IMR-90 (cell line): ENCODE data around the gene BCL11B. TPM values are rescaled to one million over a fixed set of nuclear protein-coding genes. Genes with fewer than 3 reads are reported as not detected.

Experiments
- ATAC-seq: fragments of 200-7000 bp; cut with Tn5 transposase; 2 replicates; pipeline ENCODE4 v1.9.1; 2020; ENCODE audit warnings: low read depth, mild to moderate bottlenecking, moderate library complexity
- BruUV-seq: library from RNA; stranded (reverse); fragments of 400-500 nt; replicated peaks from 2 replicates; lab custom pipeline; 2021; lab: Mats Ljungman, UMichigan
- CTCF ChIA-PET: fragments of 300-600 bp; formaldehyde crosslinking; extraction: SDS; loops from one replicate; lab custom pipeline; 2021; ENCODE audit warnings: antibody characterized with exemption; lab: Yijun Ruan, JAX
- POLR2A ChIA-PET: fragments of 300-600 bp; sonication (Branson Sonifier 250); formaldehyde crosslinking; loops from one replicate; lab custom pipeline; 2022; ENCODE audit warnings: antibody characterized with exemption; ENCODE audit not compliant: unreplicated experiment; lab: Charles Lee
- DNase-seq: peaks from one replicate; pipeline ENCODE4 v3.0.0; 2013
- H2AFZ ChIP-seq: replicated peaks from 2 replicates; pipeline ENCODE3; 2013; ENCODE audit warnings: low read length, mild to moderate bottlenecking; ENCODE audit not compliant: poor library complexity
- H2AK5ac ChIP-seq: 2 replicates; pipeline ENCODE4 v1.6.1; 2013; ENCODE audit warnings: low read depth, low read length, inconsistent platforms
- H2AK9ac ChIP-seq: replicated peaks from 2 replicates; pipeline ENCODE3; 2013; ENCODE audit warnings: mild to moderate bottlenecking, low read depth, low read length, moderate library complexity; ENCODE audit not compliant: poor library complexity
- H2BK120ac ChIP-seq: 2 replicates; pipeline ENCODE4 v1.6.1; 2013; ENCODE audit warnings: low read depth, low read length, inconsistent platforms
- H2BK15ac ChIP-seq: 3 replicates; pipeline ENCODE4 v1.6.1; 2013; ENCODE audit warnings: low read depth, low read length, inconsistent platforms
- H2BK20ac ChIP-seq: 2 replicates; pipeline ENCODE4 v1.6.1; 2013; ENCODE audit warnings: low read depth, mild to moderate bottlenecking, inconsistent platforms, low read length, moderate library complexity
- H2BK5ac ChIP-seq: 2 replicates; pipeline ENCODE4 v1.6.1; 2013; ENCODE audit warnings: mild to moderate bottlenecking, low read depth, low read length, inconsistent platforms; ENCODE audit not compliant: poor library complexity, severe bottlenecking
- H3K14ac ChIP-seq: replicated peaks from 2 replicates; pipeline ENCODE4 v1.6.1; 2013; ENCODE audit warnings: low read depth, low read length, inconsistent platforms
- H3K18ac ChIP-seq: 2 replicates; pipeline ENCODE4 v1.6.1; 2013; ENCODE audit warnings: low read depth, low read length, control low read depth
- H3K23ac ChIP-seq: 2 replicates; pipeline ENCODE4 v1.6.1; 2013; ENCODE audit warnings: low read depth, low read length, inconsistent platforms
- H3K27ac ChIP-seq: 2 replicates; pipeline ENCODE4 v1.5.1; 2013; ENCODE audit warnings: mild to moderate bottlenecking, control low read depth, low read length; ENCODE audit not compliant: insufficient read depth
- H3K27me3 ChIP-seq: 2 replicates; pipeline ENCODE4 v1.6.1; 2013; ENCODE audit warnings: low read length; ENCODE audit not compliant: control insufficient read depth, insufficient read depth
- H3K36me3 ChIP-seq: 2 replicates; pipeline ENCODE4 v1.6.1; 2013; ENCODE audit warnings: low read length, mixed read lengths; ENCODE audit not compliant: control insufficient read depth, insufficient read depth
- H3K4ac ChIP-seq: 2 replicates; pipeline ENCODE4 v1.6.1; 2013; ENCODE audit warnings: low read depth, low read length, inconsistent platforms
- H3K4me1 ChIP-seq: 2 replicates; pipeline ENCODE4 v1.6.1; 2013; ENCODE audit warnings: low read length, mixed read lengths; ENCODE audit not compliant: control insufficient read depth, insufficient read depth
- H3K4me2 ChIP-seq: 2 replicates; pipeline ENCODE4 v1.6.1; 2013; ENCODE audit warnings: low read depth, mild to moderate bottlenecking, control low read depth, low read length, moderate library complexity
- H3K4me3 ChIP-seq: 2 replicates; pipeline ENCODE4 v1.5.1; 2013; ENCODE audit warnings: low read depth, mild to moderate bottlenecking, control low read depth, low read length, moderate library complexity; ENCODE audit not compliant: insufficient read depth
- H3K56ac ChIP-seq: 2 replicates; pipeline ENCODE4 v1.6.1; 2013; ENCODE audit warnings: low read length, inconsistent platforms; ENCODE audit not compliant: insufficient read depth; ENCODE audit errors: extremely low read depth
- H3K79me1 ChIP-seq, 2 experiments: 2 replicates each; pipeline ENCODE4 v1.6.1; 2013; ENCODE audit warnings: low read length in 2 of 2, inconsistent platforms in 1 of 2, low read depth in 1 of 2
- H3K9ac ChIP-seq: 2 replicates; pipeline ENCODE4 v1.6.1; 2013; ENCODE audit warnings: low read depth, low read length, control low read depth
- H3K9me1 ChIP-seq: 2 replicates; pipeline ENCODE4 v1.6.1; 2013; ENCODE audit warnings: low read length, inconsistent platforms; ENCODE audit not compliant: insufficient read depth
- H3K9me3 ChIP-seq: 2 replicates; pipeline ENCODE4 v1.6.1; 2013; ENCODE audit warnings: low read length; ENCODE audit not compliant: control insufficient read depth, insufficient read depth
- H4K20me1 ChIP-seq: 2 replicates; pipeline ENCODE4 v1.6.1; 2013; ENCODE audit warnings: low read length, inconsistent platforms; ENCODE audit not compliant: insufficient read depth
- H4K5ac ChIP-seq: 2 replicates; pipeline ENCODE4 v1.6.1; 2013; ENCODE audit warnings: mild to moderate bottlenecking, low read depth, low read length, control low read depth
- H4K8ac ChIP-seq, 2 experiments: 2 replicates each; pipeline ENCODE4 v1.6.1; 2013; ENCODE audit warnings: low read depth in 2 of 2, low read length in 2 of 2, control low read depth in 1 of 2, inconsistent platforms in 1 of 2
- H4K91ac ChIP-seq: 2 replicates; pipeline ENCODE4 v1.6.1; 2013; ENCODE audit warnings: low read depth, low read length, inconsistent platforms; ENCODE audit not compliant: insufficient read depth
- CHD1 ChIP-seq: IDR thresholded peaks from 2 replicates; pipeline ENCODE4 v1.6.1; 2012; ENCODE audit warnings: low read depth, low read length, improper control_type of control experiment
- ELK1 ChIP-seq: fragments of 150-350 bp; IDR thresholded peaks from 2 replicates; pipeline ENCODE4 v1.6.1; 2016; ENCODE audit warnings: low read depth, mild to moderate bottlenecking, low read length, moderate library complexity, borderline replicate concordance
- POLR2A ChIP-seq: IDR thresholded peaks from 2 replicates; pipeline ENCODE4 v1.6.1; 2012; ENCODE audit warnings: mild to moderate bottlenecking, low read depth, low read length
- WGBS, 2 experiments: methylation state at CpG; one replicate each; pipeline versions ENCODE4 v1.1.5 to v1.1.7; 2013; ENCODE audit warnings: missing lambda C conversion rate in 2 of 2; ENCODE audit not compliant: insufficient read length in 1 of 2; ENCODE audit errors: extremely low coverage in 2 of 2; 5-methylcytosine and 5-hydroxymethylcytosine counted together
- dilution Hi-C: fragments of 300-500 bp; cut with HindIII; formaldehyde crosslinking; loops from one replicate; pipeline ENCODE4 v1.14.3; 2018; ENCODE audit warnings: low sequenced_read_pairs; ENCODE audit not compliant: unreplicated experiment
- in situ Hi-C: fragments of 300-500 bp; cut with MboI; formaldehyde crosslinking; loops from 3 replicates; pipeline ENCODE4 v1.14.3; 2019; ENCODE audit warnings: low sequenced_read_pairs, inconsistent platforms, mixed read lengths
- intact Hi-C: fragments of 100-400 bp; cut with micrococcal nuclease; formaldehyde crosslinking; loops from 2 replicates; pipeline ENCODE4 v1.10.0; 2022
- polyA plus RNA-seq, 3 experiments: library from polyadenylated mRNA; depleted of rRNA; stranded (reverse); fragments of >200 nt; gene quantifications; 2 replicates each; pipeline ENCODE4 v1.2.3, GENCODE V29; 2012; ENCODE audit warnings: low replicate concordance in 1 of 3
- total RNA-seq: library from RNA; depleted of rRNA; stranded (reverse); fragments of >200 nt; gene quantifications from 2 replicates; pipeline ENCODE4 v1.2.3, GENCODE V29; 2012

The BCL11B gene
- total and polyA plus RNA-seq, 2 of the 4 experiments (the other 2 are of a cell fraction) = under 0.01 TPM; not detected in 1

DNA sequence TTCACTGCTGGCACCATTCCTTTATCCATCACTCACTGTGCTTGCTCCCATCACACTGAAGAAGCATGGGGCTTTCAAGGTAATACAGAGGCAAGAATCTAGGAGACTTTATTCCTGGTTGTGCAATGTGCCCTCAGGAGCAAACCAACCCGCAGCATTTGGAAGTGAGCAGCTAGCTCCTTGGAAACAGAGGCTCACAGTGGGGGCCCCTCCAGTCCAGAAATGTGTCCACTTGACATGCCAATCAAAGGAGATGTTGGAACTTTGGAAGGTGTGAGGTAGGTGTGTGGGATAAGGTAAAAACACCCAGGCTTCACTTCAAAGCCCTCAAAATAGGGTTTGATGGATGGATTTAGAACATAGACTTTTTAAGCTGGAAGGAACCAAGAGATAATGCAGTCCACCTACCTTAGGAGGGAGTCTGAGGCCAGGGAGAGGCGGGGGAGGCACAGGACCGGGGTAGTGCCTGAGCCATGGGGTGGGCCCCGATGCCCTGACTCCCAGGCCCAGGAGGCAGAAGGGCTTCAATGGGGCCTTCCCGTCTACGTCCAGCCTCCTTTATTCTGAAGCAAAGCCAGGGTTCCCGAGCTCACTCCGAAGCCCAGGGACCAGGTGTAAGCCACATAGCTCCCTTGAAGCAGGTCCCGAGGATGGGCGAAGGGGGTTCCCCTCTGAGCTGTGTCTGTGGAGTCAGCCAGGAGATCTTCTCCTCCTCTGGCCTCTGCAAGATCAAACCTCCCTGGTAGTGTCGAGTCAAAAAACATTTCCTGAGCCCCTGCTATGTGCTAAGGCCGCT, 17.6 kb upstream of the BCL11B start:
- DNase-seq = no peak

More for the DNA sequence above, 17.6 kb upstream of the BCL11B start:
- no peak overlapping the region for H3K23ac ChIP-seq
- H3K4me2 ChIP-seq = no peak overlapping the region
- no peak overlapping the region for H2AFZ ChIP-seq
- no peak overlapping the region for H4K5ac ChIP-seq
- H2BK120ac ChIP-seq = no peak overlapping the region
- H2AK5ac ChIP-seq = no peak overlapping the region
- no peak overlapping the region for H3K9ac ChIP-seq
- no peaks in the 10 kb centered on the region for H3K9me1 ChIP-seq
- no peak overlapping the region for H2BK15ac ChIP-seq
- H2BK5ac ChIP-seq = no peak overlapping the region
- no peaks in the 10 kb centered on the region for H4K20me1 ChIP-seq
- H2BK20ac ChIP-seq = no peak overlapping the region
- intact Hi-C loops = no loop called here
- no peak overlapping the region for H3K56ac ChIP-seq
- no peak overlapping the region for H3K4ac ChIP-seq
- no peak overlapping the region for H2AK9ac ChIP-seq
- ATAC-seq = no peak
- 40% methylated on average over 4 of the region's 12 CpGs; no CpG with 5 or more reads in 1 of the 2 experiments for WGBS, 2 experiments
- in situ Hi-C loops = no loop called here
- H3K27me3 ChIP-seq = no peaks in the 10 kb centered on the region
- no peak overlapping the region for H3K14ac ChIP-seq
- ChIA-PET POLR2A (no interaction called here), CTCF (no interaction called here)
- no peak overlapping the region for H3K4me3 ChIP-seq
- H3K79me1 ChIP-seq = no peaks in the 10 kb centered on the region
- H4K91ac ChIP-seq = no peak overlapping the region
- TF ChIP-seq CHD1 = no peak
- no peak for TF ChIP-seq POLR2A
- no peak for TF ChIP-seq ELK1
- dilution Hi-C loops = no loop called here
- H3K36me3 ChIP-seq = no peaks in the 10 kb centered on the region
- H3K4me1 ChIP-seq = no peaks in the 10 kb centered on the region
- no peaks in the 10 kb centered on the region for H3K9me3 ChIP-seq
- no peak overlapping the region for H4K8ac ChIP-seq
- no TSS peak for BruUV-seq
- H3K18ac ChIP-seq = no peak overlapping the region
- no peak overlapping the region for H3K27ac ChIP-seq
